ENCODE results near the gene CCDC117.

- TF ChIP-seq CTCF (IDR thresholded peaks at IDR 0.05) = no peak
- no peak for TF ChIP-seq POLR2AphosphoS5 (IDR thresholded peaks at IDR 0.05)
- no peak for TF ChIP-seq EP300 (IDR thresholded peaks at IDR 0.05)
- no peak for TF ChIP-seq POLR2A (IDR thresholded peaks at IDR 0.05; ENCODE audit: low read depth)
Measured at GRCh38 chr22:28837640-28838039, 65.1 kb downstream of the CCDC117 start.
